NCI-H345 treated with DMSO at 0.1 percent for 48 hours (cell line): ENCODE results near the gene RNF144A.
"Not testable (repeated sequence)": the region's sequence is repeated elsewhere in the genome, so short reads cannot be mapped to it uniquely, and the experiment has no call there.

Experiments used
- DNase-seq: peaks from one replicate; lab custom pipeline; 2025; ENCODE audit not compliant: unreplicated experiment; lab: John Stamatoyannopoulos, UW

RNF144A gene, protein sequence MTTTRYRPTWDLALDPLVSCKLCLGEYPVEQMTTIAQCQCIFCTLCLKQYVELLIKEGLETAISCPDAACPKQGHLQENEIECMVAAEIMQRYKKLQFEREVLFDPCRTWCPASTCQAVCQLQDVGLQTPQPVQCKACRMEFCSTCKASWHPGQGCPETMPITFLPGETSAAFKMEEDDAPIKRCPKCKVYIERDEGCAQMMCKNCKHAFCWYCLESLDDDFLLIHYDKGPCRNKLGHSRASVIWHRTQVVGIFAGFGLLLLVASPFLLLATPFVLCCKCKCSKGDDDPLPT

DNA sequence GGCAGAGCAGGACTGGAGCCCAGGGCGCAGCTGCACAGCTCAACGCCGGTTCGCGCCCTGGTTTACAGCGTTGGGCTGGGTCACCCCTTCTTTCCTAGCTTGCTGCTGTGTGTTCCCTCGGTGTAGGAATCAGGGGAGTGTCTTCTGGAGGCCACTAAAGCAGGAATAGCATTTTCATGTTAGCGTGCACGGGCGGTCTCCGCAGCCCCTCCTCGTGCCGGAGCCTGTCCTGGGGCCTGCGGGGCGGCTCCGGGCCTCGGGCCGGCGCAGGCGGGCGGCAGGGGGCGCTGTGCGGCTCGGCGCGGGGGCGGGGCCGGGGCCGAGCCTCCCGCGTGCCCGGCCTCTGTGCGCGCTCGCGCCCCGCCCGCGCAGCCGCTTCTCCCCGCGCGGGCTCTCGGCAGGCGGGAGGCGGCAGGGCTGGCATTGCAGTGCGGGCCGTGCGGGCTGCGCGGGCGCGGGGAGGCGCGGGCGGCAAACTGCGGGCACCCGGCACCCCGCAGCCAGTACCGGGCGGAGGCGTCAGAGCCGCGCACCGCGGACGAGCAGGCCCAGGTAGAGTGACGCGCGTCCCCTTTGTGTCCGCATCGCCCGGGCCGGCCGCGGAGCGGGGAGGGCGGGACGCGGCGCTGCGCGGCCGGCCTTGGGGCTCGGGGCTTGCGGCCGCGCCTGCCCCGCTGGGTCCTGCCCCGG lies at the start of gene RNF144A:
Gene RNF144A, plus strand, starts transcription at position 342 of the 690 bp plus-strand sequence. CDS start 79,515 bp downstream, outside the sequence.
- peak; percentile 68 for DNase-seq

DNA sequence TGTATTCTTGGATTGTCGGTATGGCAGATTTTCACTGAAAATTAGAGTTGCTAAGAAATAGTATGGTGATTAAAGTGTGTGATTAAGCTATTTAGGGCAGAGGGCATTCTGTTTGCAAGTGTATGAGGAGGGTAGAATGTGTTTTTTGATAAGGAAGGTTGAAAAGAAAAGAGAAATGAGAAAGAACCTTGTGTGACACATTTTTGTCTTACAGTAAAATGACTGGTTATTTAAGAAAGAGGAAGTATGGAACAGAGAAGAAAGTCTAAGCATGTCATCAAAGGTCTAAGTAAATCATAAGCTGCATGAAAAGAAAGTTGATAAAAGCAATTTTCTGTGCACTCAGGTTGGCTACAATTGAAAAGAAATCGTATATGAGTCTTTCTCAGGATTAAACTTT lies 44.8 kb upstream of the RNF144A start:
- no peak for DNase-seq

DNA sequence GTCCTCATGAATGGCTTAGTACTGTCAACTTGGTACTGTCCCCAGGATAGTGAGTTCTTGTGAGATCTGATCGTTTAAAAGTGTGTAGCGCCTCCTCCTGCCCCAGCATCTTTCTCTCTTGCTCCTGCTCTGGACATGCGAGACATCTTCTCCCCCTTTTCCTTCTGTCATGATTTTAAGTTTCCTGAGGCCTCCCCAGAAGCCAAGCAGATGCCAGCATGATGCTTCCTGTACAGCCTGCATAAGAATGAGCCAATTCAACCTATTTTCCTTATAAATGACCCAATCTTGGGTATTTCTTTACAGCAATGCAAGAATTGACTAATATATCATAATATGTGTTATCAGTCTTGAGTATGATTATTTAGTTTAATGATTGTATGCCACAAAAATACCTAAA lies 43.2 kb upstream of the RNF144A start:
- no peak for DNase-seq

DNA sequence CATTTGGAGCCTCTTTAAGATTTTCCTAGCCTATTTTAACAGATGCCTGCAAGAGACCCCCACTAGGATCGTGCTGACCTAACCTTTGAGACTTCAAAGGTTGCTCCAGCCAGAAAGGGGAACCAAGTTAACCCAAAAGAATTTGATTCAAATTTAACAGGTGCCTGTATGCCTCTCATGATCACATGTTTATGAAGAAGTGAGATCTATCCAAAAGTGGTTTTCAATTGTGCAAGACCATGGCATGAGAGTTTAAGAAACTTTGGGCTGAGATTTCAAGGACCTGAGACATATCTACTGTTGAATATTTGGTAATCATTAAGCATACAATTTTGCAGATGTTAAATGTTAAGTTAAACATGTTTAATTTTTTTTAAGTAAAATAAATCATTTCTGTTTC lies 40.9 kb upstream of the RNF144A start:
- DNase-seq, result no peak

DNA sequence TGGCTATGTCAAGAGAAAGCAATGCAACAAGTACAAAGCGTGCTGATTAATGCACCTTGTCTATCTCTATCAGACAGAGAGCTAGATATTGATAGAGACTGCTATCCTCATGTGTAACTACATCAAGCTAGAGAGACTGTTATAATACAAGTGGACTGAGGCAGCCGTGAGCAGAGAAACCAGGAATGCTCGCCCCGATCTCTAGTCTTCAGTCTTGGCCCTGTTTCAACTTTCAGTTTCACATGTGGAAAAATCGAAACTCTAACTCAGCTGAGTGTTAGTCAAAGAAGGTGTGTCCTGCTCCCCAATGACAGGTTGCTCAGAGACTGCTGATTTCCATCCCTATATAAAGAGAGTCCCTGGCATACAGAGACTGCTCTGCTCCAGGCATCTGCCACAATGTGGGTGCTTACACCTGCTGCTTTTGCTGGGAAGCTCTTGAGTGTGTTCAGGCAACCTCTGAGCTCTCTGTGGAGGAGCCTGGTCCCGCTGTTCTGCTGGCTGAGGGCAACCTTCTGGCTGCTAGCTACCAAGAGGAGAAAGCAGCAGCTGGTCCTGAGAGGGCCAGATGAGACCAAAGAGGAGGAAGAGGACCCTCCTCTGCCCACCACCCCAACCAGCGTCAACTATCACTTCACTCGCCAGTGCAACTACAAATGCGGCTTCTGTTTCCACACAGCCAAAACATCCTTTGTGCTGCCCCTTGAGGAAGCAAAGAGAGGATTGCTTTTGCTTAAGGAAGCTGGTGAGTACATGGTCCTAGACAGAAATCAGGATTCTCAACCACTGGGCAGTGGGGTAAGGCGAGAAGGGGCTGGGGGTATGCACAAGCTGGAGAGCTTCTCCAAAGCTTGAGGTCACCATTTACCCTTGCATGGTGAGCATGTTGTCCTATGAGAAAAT lies 39.6 kb upstream of the RNF144A start, which contains the start of gene RSAD2:
Gene RSAD2, plus strand, starts transcription at position 376 of the 903 bp plus-strand sequence. Its CDS starts 24 bp downstream, at position 400.
- peak; percentile 64 for DNase-seq

DNA sequence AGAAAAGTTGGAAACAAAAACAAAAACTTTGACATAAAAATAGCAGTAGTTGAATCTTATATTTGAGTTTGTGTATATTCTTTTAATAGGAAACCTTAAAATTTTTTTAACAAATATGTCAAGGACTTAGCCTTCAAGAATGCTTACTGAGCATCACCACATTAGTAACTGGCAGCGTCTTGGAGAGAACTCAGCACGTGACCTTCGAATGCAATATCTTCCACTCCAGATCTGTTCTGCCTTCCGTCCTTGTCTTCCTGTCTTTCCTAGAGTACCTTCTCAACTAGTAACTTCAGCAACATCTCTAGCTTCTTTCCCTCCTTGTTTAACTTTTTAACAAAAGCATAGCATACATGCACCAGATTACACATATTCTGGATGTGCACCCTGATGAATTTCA lies 38.7 kb upstream of the RNF144A start:
- DNase-seq, result no peak

DNA sequence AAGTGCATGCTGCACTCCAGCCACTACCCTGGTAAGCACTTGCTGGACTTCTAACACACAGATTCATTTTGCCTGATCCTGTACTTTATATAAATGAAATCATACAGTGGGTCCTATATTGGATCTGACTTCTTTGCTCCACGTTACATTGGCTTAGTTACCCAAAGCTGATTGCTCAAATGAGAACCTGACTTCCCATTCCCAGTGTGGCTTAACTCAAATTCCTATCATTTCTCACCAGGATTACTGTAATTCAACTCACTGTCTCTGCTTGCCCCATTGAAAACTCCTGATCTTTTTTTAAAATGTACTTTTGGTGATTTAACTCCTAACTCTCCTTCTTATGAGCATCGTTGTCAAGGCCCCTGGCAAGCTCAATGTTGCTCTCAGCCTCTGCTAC lies 38.2 kb upstream of the RNF144A start:
- DNase-seq, result no peak

DNA sequence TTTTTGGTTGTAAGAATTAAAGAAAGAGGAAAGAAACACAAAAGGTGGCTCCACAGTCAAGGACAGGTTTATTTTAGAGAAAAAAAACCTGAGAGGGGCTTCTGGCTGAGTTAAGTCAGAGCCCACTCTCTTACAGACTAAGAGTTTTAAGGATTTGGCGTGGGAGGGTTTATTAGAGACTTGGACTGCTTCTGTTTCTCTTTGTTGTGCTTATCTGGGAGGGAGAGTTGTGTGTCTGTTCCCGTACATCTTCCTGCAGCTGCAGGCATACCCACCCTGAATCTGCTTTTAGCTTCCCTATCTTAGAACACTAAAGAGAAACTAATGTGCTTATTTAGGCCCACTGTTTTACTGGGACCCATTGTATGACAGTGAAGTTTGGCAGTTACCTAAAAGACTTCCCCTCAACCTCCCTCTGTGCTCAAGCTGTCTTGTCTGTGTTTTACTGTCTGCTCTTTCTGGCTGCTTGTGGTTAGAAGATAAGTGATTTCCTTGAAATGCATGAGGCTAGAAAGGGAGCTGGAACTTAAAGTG lies 36.9 kb upstream of the RNF144A start:
- no peak for DNase-seq

DNA sequence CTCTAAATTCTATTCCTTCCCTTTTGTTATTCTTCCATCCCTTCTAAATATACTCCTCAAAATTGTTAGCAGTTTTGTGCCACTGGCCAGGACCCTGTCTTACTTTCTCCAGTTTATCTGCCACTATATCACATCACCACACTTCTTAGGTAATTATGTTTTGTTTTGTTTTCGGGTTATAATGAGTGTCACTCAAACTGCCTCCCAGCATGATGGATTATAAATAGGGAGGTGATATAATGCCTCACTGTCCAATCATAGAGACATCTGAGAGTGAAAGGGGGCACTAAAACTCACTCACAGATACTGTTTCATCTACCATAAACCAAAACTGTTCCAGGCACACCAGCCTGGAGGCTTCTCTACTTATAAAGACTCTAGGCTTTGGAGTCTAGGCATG lies 36.2 kb upstream of the RNF144A start:
- no peak for DNase-seq

DNA sequence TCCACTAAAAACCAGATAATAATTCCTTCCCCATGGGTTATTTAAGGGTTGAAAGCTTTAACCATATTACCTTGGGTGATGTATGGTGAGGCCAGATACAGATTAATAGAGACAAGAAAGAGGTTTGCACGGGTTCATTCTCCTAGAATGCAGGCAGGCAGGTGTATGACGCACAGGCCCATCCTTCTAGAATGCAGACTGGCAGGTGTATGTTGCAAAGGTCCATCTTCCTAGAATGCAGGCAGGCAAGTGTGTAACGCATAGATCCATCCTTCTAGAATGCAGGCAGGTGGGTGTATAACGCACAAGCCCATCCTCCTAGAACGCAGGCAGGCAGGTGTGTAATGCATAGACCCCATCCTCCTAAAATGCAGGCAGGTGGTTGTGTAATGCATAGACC lies 35.7 kb upstream of the RNF144A start:
- DNase-seq, result no peak

DNA sequence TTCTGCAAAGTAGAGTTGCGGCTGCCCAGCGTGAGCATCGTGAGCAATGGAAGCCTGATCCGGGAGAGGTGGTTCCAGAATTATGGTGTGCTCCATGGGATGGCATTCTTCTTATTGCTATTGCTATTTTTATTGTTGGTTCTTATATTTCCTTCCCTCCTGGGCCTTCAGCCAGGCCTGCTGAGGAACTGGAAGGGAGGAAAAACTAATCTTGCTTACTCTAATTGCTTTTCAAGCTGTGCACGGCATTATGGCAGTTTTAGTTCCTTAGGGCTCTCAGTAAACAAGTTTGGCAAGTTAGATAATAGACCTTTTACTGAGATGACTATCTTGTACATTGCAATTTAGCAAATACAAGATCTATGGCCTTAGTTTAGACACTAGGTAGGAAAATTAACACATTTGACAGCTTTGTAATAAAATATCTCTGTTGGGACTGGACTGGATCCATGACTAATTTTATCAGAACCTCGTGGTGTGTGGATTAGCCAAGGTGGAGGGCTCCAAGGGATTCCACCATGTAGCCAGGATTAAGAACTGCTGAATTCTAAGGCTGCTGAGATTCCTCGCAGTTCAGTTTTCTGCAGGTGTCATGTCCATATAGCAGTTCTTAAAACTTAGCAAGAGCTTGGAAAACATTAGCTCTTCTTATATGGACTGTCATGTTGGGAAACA lies 33.6 kb upstream of the RNF144A start:
- no peak for DNase-seq

DNA sequence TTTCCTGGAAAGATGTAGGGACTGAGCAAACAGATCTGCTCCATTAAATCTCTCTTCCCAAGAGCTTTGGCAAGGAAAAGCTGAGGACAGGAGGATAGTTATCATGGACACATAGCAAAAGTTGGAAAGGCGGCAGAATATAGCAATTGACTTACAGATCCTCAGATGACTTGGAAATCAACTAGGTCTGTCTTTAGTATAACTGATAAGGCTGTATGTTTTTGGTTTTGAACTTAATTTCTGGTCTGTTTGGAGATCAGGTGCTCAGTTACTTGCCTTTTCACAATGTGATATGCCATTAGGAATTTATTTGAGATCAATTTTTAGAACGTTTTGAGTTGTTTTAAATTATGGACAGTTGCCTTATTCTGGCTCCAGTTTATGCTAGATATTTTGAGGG lies 31.7 kb upstream of the RNF144A start:
- DNase-seq, result no peak

DNA sequence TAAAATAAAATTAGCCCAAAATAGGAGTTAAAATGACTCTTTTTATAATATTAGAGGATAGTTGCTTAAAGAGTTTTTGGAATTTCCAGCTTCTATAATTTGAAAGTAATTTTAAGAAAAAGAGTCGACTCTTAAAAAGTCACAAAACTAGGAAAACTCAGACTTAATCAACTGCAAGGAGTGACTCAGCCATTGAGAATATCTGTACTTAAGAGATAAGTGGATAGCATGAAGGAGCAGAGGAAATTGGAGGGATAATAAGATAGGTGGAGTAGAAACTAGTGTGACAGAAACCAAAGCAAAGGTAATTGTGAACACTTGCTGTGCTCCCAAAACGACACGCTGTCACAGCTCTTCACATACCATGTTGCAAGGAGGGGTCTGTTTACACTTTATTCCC lies 31.2 kb upstream of the RNF144A start:
- no peak for DNase-seq

DNA sequence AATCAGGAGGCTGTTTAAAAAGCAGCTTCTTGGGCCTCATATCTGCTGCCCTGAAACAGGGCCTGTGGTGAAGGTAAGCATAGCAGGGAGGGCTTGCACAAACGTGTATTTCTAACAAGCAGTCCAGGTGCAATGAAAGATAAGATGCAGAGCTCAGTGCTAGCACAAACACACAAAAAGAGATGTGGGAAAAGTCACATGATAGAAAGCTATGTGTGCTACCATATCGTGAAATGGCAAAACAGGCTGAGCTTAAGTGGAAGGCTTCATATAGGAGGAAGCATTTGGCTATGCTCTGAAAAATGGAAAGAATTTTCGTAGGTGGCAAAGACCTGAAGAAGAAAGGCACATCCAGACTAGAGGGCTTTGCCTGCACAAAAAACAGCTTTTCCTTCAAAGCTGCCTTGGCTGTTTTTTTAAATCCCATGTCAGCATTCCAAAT lies 29.4 kb upstream of the RNF144A start:
- DNase-seq, result no peak

DNA sequence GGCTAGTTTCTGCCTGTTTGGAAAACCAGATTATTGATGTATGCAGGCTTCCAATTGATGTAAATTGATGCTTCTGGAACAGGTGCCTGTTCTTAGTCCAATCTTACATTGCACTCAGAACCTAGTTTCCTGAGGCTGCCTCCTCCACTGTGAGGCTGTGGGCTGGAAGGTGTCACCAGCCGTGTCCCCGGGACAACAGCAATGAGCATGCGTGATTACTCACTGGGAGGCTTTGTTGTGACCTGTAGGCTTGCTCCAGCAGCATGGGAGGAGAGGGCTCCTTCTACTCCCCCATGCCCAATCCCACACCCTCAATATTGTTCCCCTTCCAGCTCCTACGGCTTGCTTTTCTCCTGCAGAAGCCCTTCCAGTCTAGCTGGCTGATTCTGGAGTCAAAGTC lies 28.5 kb upstream of the RNF144A start:
- no peak for DNase-seq

DNA sequence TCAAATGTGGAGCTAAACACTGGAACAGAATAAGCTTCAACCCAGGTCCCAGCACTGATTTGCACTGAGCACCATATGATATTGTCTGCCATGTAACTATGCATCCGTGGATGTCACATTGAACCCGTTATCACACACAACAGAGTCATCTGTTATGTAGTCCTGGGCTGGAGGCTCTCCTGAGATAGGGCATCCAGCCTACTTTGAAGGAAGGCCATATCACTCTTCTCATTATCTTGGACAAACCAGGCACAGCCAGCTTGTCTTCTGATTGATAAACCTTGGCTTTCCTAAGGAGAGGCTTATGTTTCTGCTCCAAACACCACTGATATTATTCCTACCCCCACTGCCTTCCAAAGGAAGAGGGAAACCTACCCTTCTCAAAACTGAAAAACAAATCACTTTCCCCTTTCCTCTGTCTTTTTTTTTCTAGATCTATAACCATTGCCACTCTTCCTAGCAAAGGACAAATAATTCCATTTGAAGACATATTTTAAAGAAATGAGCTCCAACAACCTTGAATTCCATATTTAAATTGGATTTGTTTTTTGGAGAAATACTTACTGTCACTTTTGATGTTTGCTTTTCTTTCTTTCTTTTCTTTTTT lies 23.2 kb upstream of the RNF144A start:
- no peak for DNase-seq

DNA sequence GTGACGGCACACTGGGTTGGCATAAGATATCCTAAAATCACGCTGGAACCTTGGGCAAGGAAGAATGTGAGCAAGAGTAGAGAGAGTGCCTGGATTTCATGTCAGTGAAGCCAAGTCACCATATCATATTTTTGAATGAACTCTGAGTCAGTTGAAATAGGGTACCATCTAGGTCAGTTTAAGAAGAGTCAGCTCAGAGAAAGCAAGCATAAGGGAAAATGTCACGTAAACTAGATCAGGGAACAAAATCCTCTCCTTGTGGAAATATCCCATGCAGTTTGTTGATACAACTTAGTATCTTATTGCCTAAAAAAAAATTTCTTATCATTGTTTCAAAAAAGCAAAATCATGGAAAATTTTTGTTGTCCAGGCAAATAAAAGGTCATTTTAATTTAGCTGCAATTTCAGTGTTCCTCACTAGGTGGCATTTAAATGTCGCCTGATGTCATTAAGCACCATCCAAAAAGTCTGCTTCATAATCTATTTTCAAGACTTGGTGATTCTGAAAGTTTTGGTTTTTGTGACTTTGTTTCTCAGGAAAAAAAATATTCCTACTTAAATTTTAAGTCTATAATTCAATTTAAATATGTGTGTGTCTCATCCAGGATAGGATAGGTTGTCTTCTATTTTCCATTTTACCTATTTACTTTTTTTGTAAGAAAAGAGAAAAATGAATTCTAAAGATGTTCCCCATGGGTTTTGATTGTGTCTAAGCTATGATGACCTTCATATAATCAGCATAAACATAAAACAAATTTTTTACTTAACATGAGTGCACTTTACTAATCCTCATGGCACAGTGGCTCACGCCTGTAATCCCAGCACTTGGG lies 20.1 kb upstream of the RNF144A start:
- DNase-seq, result peak; percentile 30

DNA sequence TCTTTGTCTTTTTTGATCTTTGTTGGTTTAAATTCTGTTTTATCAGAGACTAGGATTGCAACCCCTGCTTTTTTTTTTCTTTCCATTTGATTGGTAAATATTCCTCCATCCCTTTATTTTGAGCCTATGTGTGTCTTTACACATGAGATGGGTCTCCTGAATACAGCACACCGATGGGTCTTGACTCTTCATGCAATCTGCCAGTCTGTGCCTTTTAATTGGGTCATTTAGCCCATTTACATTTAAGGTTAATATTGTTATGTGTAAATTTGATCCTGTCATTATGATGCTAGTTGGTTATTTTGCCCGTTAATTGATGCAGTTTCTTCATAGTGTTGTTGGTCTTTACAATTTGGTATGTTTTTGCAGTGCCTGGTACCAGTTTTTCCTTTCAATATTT lies 14.6 kb upstream of the RNF144A start:
- not testable (repeated sequence) for DNase-seq

DNA sequence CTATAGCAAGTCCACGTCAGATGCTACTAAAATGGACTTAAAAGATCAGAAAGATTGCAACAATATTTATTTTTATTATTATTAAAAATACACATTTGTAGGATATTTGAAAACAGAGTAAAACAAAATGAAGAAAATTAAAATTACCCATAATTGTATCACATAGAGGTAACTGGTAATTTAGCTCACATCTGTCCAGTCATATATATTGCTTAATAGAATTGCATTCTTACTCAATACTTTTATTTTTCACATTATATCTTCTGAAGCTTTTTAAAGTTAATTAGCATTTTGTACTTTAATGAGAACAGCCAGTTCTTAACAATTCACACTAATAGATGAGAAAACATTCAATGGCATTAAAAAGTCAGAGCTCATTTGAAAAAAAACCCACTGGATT lies 11.5 kb upstream of the RNF144A start:
- DNase-seq, result no peak
